Measurements from ENCODE around the gene FAM171A2. TPM values are rescaled to one million over a fixed set of nuclear protein-coding genes. Genes with fewer than 3 reads are reported as not detected.

Gene FAM171A2
- total and polyA plus RNA-seq, 2 of the 8 experiments (the other 6 are each of a cell fraction or from before 2014, with no cell fraction given) = 21.9 to 24.1 TPM

DNA sequence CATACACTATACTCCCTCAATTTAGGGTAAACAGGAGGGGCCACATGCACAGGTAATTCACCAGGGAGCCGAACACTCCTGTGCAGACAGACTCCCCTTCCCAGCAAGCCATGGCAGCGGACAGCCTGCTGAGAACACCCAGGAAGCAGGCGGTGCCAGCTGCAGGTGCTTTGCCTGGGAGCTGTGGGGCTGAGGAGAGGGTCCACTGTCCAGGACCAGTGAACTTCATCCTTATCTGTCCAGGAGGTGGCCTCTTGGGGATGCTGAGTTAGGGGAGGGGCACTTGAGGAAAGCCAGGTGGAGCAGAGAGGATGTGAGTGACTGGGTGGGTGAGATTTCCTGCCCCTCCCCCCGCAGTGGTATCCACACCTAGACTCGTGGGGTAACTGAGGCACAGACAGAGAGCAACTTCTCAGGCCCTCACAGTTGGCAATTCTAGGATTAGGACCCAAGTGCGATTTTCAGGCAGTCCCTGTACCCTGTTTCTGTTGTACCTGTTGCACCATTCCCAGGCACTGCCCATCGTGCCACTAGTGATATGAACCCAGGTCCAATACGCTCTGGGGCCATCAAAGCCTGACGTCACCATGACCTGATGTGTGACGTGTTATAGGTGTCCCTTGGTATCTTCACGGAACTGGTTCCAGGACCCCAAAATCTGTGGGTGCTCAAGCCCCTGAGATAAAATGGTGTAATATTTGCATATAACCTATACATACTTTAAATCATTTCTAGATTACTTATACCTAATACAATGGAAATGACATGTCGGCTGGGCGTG, 17.4 kb downstream of the FAM171A2 start:
- 76% methylated on average over 13 of the region's 13 CpGs; no CpG with 5 or more reads in 1 of the 2 experiments for WGBS, 2 experiments (ENCODE audit: extremely low coverage in 1 of 2, insufficient coverage in 1 of 2, insufficient read length in 1 of 2, insufficient replicate concordance in 2 of 2, low coverage in 1 of 2, low lambda C conversion rate in 2 of 2, missing lambda C conversion rate in 1 of 2)
- Histone ChIP-seq H3K4me2 (ENCODE audit: insufficient read depth in 1 of 2, low read depth in 2 of 2, low read length in 2 of 2) (peak overlapping the region; percentile 62 to 90; a peak in 3 of 4 replicates), H2BK5ac (ENCODE audit: low read depth, low read length) (no peak overlapping the region), H3K18ac (ENCODE audit: extremely low read depth, low read length) (no peak overlapping the region), H3K79me1 (ENCODE audit: low read depth, low read length) (no peaks in the 10 kb centered on the region), H3K23me2 (ENCODE audit: low read depth, low read length) (peaks cover 4% of the 10 kb centered on the region; the same call in 1 of the 2 replicates), H3K4me3 (ENCODE audit: extremely low read depth in 1 of 4, insufficient read depth in 2 of 4, low read depth in 3 of 4, low read length in 4 of 4) (peak overlapping the region; percentile 27 to 80 (median 64); a peak in 5 of 8 replicates), H4K20me1 (replicated peaks in 1 of 2; ENCODE audit: control insufficient read depth in 1 of 2, insufficient read depth in 2 of 2, low read length in 2 of 2) (peaks cover 4 to 14% of the 10 kb centered on the region in 2 experiments), H4K8ac (ENCODE audit: extremely low read depth, insufficient read depth, low read length) (no peak overlapping the region), H3K27me3 (replicated peaks in 1 of 4; ENCODE audit: control insufficient read depth in 3 of 4, extremely low read depth in 1 of 4, insufficient read depth in 3 of 4, low read length in 3 of 4) (peaks cover 0 to 3% (median 0%) of the 10 kb centered on the region in 4 experiments; a peak in 3 of 7 replicates), H3K56ac (replicated peaks; ENCODE audit: insufficient read length, low read depth, low read length) (no peak overlapping the region), H2BK15ac (ENCODE audit: low read length) (no peak overlapping the region), H3K14ac (ENCODE audit: insufficient read length) (no peak overlapping the region), H3K9me3 (ENCODE audit: insufficient read depth in 2 of 2, low read depth in 1 of 2, low read length in 1 of 2) (no peaks in the 10 kb centered on the region), H3K36me3 (ENCODE audit: control insufficient read depth in 2 of 4, insufficient read depth in 4 of 4, low read length in 3 of 4) (peaks cover 0 to 2% (median 0%) of the 10 kb centered on the region in 4 experiments; a peak in 1 of 8 replicates), H4K91ac (replicated peaks; ENCODE audit: insufficient read length, low read length) (no peak overlapping the region), H2AFZ (ENCODE audit: low read length) (no peak overlapping the region), H2BK20ac (ENCODE audit: low read length) (no peak overlapping the region), H3K23ac (ENCODE audit: insufficient read length) (no peak overlapping the region), H3K4me1 (replicated peaks in 1 of 4; ENCODE audit: control insufficient read depth in 3 of 4, insufficient read depth in 4 of 4, low read length in 3 of 4) (peaks cover 0 to 2% (median 0%) of the 10 kb centered on the region in 4 experiments; a peak in 3 of 7 replicates), H2BK12ac (ENCODE audit: low read depth, low read length) (no peak overlapping the region), H4K5ac (ENCODE audit: insufficient read length, low read depth, low read length) (no peak overlapping the region), H3K79me2 (ENCODE audit: control insufficient read depth in 1 of 2, insufficient read depth in 2 of 2, low read length in 2 of 2) (peaks cover 0 to 3% of the 10 kb centered on the region in 2 experiments; a peak in 1 of 4 replicates), H2AK5ac (ENCODE audit: low read depth, low read length) (no peak overlapping the region), H3K27ac (ENCODE audit: low read depth, low read length) (no peak overlapping the region), H3K9ac (replicated peaks in 1 of 4; ENCODE audit: extremely low read depth in 1 of 4, low read depth in 3 of 4, low read length in 3 of 4) (no peak overlapping the region), H3K4ac (replicated peaks; ENCODE audit: insufficient read length, low read depth, low read length) (no peak overlapping the region), H2BK120ac (replicated peaks; ENCODE audit: low read depth, low read length) (no peak overlapping the region)
- CTCF ChIA-PET (ENCODE audit: partially characterized antibody) = interaction anchor here (0.7 to 3.6 kb wide), 29 partner anchors 9 to 402 kb away, joined by 3 to 70 read pairs (median 6); partner anchors contain the start of gene SLC25A39
- TF ChIP-seq SIN3A (conservative IDR thresholded peaks at IDR 0.05 in 1 of 2, IDR thresholded peaks at IDR 0.05 in 1 of 2; ENCODE audit: low read depth in 1 of 2, low read length in 2 of 2) = no peak
- no peak for TF ChIP-seq SP2 (IDR thresholded peaks at IDR 0.05; ENCODE audit: low read length)
- no peak for FAIRE-seq
- POLR2A ChIA-PET (ENCODE audit: partially characterized antibody) = interaction anchor here (0.8 to 3.4 kb wide), 6 partner anchors 9 to 148 kb away, joined by 3 to 21 read pairs (median 8); no protein-coding TSS in a partner anchor
- no peak for DNase-seq (ENCODE audit: low read depth in 1 of 2, low spot score in 2 of 2)

Measured in H1 (cell line).